Renal cortical epithelial cell (primary cell): ENCODE results near the gene MERTK. TPM values are rescaled to one million over a fixed set of nuclear protein-coding genes. Genes with fewer than 3 reads are reported as not detected.
"Not testable (repeated sequence)": the region's sequence is repeated elsewhere in the genome, so short reads cannot be mapped to it uniquely, and the experiment has no call there.

Experiments
- DNase-seq: peaks from one replicate; pipeline ENCODE4 v3.0.0-alpha.2; 2011; ENCODE audit warnings: low read depth
- total RNA-seq: library from RNA; depleted of rRNA; stranded (reverse); fragments of >200 nt; gene quantifications from 2 replicates; pipeline ENCODE4 v1.2.3, GENCODE V29; 2014

Gene MERTK
- total RNA-seq, 1 donor from 2014 or later: 4.4 TPM

- no peak for DNase-seq
Measured at GRCh38 chr2:112045446-112046014, 147.1 kb downstream of the MERTK start.

GRCh38 chr2:112046231-112046630 lies 147.8 kb downstream of the MERTK start:
- no peak for DNase-seq

GRCh38 chr2:112047537-112048235 lies 149.3 kb downstream of the MERTK start:
- no peak for DNase-seq

- no peak for DNase-seq
Measured at GRCh38 chr2:112048236-112048592, 149.8 kb downstream of the MERTK start.

GRCh38 chr2:112048887-112049286 lies 150.5 kb downstream of the MERTK start:
- peak; percentile 74 for DNase-seq

GRCh38 chr2:112050316-112050715 lies 151.9 kb downstream of the MERTK start:
- DNase-seq: no peak

GRCh38 chr2:112053917-112054846 lies 155.8 kb downstream of the MERTK start:
- peak; percentile 81 for DNase-seq

GRCh38 chr2:112054847-112055729 lies 156.7 kb downstream of the MERTK start, which contains the start of gene TMEM87B:
TSS of gene TMEM87B (plus strand) at chr2:112055269. CDS start at chr2:112055592, 323 bp downstream.
- peak; percentile 84 for DNase-seq

- peak; percentile 80 for DNase-seq
Measured at GRCh38 chr2:112055730-112056625, 157.6 kb downstream of the MERTK start.

GRCh38 chr2:112056626-112056987 lies 158.2 kb downstream of the MERTK start:
- DNase-seq: no peak

GRCh38 chr2:112059671-112060070 lies 161.3 kb downstream of the MERTK start:
- no peak for DNase-seq

GRCh38 chr2:112061299-112061698 lies 162.9 kb downstream of the MERTK start:
- DNase-seq: no peak

- no peak for DNase-seq
Measured at GRCh38 chr2:112061840-112062239, 163.4 kb downstream of the MERTK start.

GRCh38 chr2:112062894-112063293 lies 164.5 kb downstream of the MERTK start:
- no peak for DNase-seq

- no peak for DNase-seq
Measured at GRCh38 chr2:112065486-112065885, 167.1 kb downstream of the MERTK start.

GRCh38 chr2:112065966-112066365 lies 167.6 kb downstream of the MERTK start:
- peak; percentile 77 for DNase-seq

GRCh38 chr2:112069794-112070193 lies 171.4 kb downstream of the MERTK start:
- not testable (repeated sequence) for DNase-seq

- no peak for DNase-seq
Measured at GRCh38 chr2:112073875-112074274, 175.5 kb downstream of the MERTK start.

- DNase-seq: no peak
Measured at GRCh38 chr2:112074506-112074905, 176.1 kb downstream of the MERTK start.

GRCh38 chr2:112075490-112076260 lies 177.3 kb downstream of the MERTK start:
- DNase-seq: peak; percentile 55
